ENCODE measurements around the gene CADM1.

CADM1 gene

GRCh38 chr11:115127790-115128189, 376.4 kb downstream of the CADM1 start:
- H3K4me1 Mint-ChIP-seq (ENCODE audit: low read depth), result no peaks in the 10 kb centered on the region

DNA sequence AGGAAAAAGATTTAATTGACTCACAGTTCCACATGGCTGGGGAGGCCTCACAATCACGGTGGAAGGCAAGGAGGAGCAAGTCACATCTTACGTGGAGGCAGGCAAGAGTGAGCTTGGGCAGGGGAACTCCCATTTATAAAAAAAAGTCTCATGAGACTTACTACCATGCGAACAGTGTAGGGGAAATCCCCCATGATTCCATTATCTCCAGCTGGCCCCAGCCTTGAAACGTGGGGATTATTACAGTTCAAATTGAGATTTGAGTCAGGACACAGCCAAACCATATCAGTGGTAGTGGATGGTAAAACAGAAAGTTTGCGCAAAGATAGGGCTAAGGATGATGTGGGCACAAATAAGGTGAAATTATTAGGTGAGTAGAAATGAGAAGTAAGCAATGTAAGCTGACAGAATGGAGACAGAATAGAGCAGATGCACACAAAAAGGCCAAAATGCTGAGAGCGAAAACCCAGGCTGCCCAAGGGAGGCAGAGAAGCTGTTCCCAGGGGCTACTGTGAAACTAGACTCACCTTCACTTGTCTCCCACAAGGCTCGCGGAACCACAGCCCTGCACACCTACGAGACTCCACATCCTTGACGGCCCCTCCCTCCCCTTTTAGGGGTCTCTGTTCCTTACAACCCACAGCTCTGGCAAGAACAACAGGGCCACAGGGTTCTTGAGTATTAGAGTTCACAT, 377.6 kb downstream of the CADM1 start:
- Mint-ChIP-seq H3K27me3 (ENCODE audit: low read depth) (peaks cover 4% of the 10 kb centered on the region), H3K4me1 (ENCODE audit: low read depth) (no peaks in the 10 kb centered on the region), H3K4me3 (no peak overlapping the region), H3K9me3 (no peaks in the 10 kb centered on the region), H3K27ac (no peak overlapping the region), H3K36me3 (ENCODE audit: low read depth) (no peaks in the 10 kb centered on the region)
- DNase-seq (ENCODE audit: low spot score), result no peak

More at GRCh38 chr11:115127790-115128189, 376.4 kb downstream of the CADM1 start:
- H3K27me3 Mint-ChIP-seq (ENCODE audit: low read depth), result peaks cover 4% of the 10 kb centered on the region
- DNase-seq (ENCODE audit: low spot score), result no peak
- H3K27ac Mint-ChIP-seq, result no peak overlapping the region
- no peaks in the 10 kb centered on the region for H3K9me3 Mint-ChIP-seq
- H3K4me3 Mint-ChIP-seq, result no peak overlapping the region
- H3K36me3 Mint-ChIP-seq (ENCODE audit: low read depth), result no peaks in the 10 kb centered on the region

- Mint-ChIP-seq H3K36me3 (ENCODE audit: low read depth) (no peaks in the 10 kb centered on the region), H3K27ac (no peak overlapping the region), H3K9me3 (no peaks in the 10 kb centered on the region), H3K4me1 (ENCODE audit: low read depth) (no peaks in the 10 kb centered on the region), H3K27me3 (ENCODE audit: low read depth) (peaks cover 6% of the 10 kb centered on the region), H3K4me3 (no peak overlapping the region)
- DNase-seq (ENCODE audit: low spot score), result no peak
Observed at GRCh38 chr11:115126092-115126491, 378.1 kb downstream of the CADM1 start.

DNA sequence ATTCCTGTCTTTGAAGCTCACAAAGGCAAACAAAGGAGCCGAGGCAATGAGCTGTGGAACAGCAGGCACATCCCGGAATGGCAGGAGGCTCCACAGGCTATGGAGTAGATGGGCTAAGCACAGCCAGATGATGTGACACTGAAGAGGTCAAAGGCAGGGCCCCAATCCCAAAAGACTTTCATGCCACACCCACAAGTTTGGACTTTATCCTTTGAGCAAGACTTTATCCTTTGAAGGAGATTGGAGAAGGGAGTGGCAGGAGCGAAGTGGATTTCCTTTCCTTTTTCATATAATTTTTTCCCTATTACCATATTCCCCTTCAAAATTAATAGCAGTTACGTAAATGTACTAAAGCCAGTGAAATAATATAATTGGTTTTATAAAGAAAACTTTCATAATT, 379.4 kb downstream of the CADM1 start:
- no peaks in the 10 kb centered on the region for H3K36me3 Mint-ChIP-seq (ENCODE audit: low read depth)
- no peak overlapping the region for H3K27ac Mint-ChIP-seq
- no peak overlapping the region for H3K4me3 Mint-ChIP-seq
- DNase-seq (ENCODE audit: low spot score), result no peak
- no peaks in the 10 kb centered on the region for H3K4me1 Mint-ChIP-seq (ENCODE audit: low read depth)
- H3K27me3 Mint-ChIP-seq (ENCODE audit: low read depth), result peaks cover 6% of the 10 kb centered on the region
- H3K9me3 Mint-ChIP-seq, result no peaks in the 10 kb centered on the region

- Mint-ChIP-seq H3K27ac (no peak overlapping the region), H3K36me3 (ENCODE audit: low read depth) (no peaks in the 10 kb centered on the region), H3K9me3 (no peaks in the 10 kb centered on the region), H3K4me1 (ENCODE audit: low read depth) (no peaks in the 10 kb centered on the region), H3K4me3 (no peak overlapping the region), H3K27me3 (ENCODE audit: low read depth) (peaks cover 2% of the 10 kb centered on the region)
- DNase-seq (ENCODE audit: low spot score), result no peak
Observed at GRCh38 chr11:115123641-115124040, 380.6 kb downstream of the CADM1 start.

DNA sequence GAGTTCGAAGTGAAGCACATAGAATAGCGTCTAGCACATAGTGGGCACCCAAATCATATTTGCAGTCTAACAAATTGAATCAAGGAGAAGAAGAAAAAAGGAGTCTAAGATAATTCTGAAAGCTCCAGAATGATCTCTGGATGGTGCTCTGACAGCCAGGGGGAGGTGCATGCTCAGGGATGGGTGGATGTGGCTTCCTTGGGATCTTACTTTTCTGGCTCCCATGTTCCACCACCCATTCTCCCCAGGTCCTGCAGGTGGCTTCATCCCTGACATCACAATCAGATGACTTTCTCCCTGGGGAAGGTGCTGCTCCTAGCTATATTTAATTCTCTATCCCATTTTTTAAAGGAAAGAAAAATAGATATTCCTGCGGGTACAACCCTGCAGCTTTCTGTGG, 381.9 kb downstream of the CADM1 start:
- no peak for DNase-seq (ENCODE audit: low spot score)
- no peak overlapping the region for H3K4me3 Mint-ChIP-seq
- H3K27me3 Mint-ChIP-seq (ENCODE audit: low read depth), result peaks cover 2% of the 10 kb centered on the region
- H3K36me3 Mint-ChIP-seq (ENCODE audit: low read depth), result no peaks in the 10 kb centered on the region
- H3K9me3 Mint-ChIP-seq, result no peaks in the 10 kb centered on the region
- no peaks in the 10 kb centered on the region for H3K4me1 Mint-ChIP-seq (ENCODE audit: low read depth)
- no peak overlapping the region for H3K27ac Mint-ChIP-seq

Data from T-helper 2 cell treated with Interferon-gamma antibody and Interleukin-4, amounts not matched to agents 5 μg/mL and 100 μg/mL, for 36 hours (primary cell).